GM12878 (cell line): Measurements from ENCODE around the gene CLDN12.

ENCODE experiments used
- ATF7 ChIP-seq: fragments of 450-650 bp; IDR thresholded peaks from 2 replicates; pipeline ENCODE4 v1.6.1; 2016; ENCODE audit warnings: low read depth, mild to moderate bottlenecking
- CREB1 ChIP-seq: IDR thresholded peaks from 2 replicates; pipeline ENCODE4 v1.6.1; 2012; ENCODE audit warnings: low read depth, mild to moderate bottlenecking, inconsistent platforms
- EGR1 ChIP-seq, 2 experiments: IDR thresholded peaks; 1 replicate in 1 of 2; 2 replicates in 1 of 2; pipeline ENCODE4 v1.6.1; 2011 to 2012; ENCODE audit warnings: low read depth in 2 of 2, low read length in 2 of 2, borderline replicate concordance in 1 of 2, mild to moderate bottlenecking in 1 of 2, moderate library complexity in 1 of 2
- EZH2 ChIP-seq: IDR thresholded peaks from 2 replicates; pipeline ENCODE4 v1.6.1; 2012; ENCODE audit warnings: low read depth, mild to moderate bottlenecking, control low read depth, inconsistent platforms, low read length, borderline replicate concordance; ENCODE audit not compliant: control insufficient read depth
- FOXM1 ChIP-seq: IDR thresholded peaks from 2 replicates; pipeline ENCODE4 v1.6.1; 2012; ENCODE audit warnings: low read depth, mild to moderate bottlenecking, inconsistent platforms, low read length, moderate library complexity
- JUNB ChIP-seq: IDR thresholded peaks from 2 replicates; pipeline ENCODE4 v1.6.1; 2016; ENCODE audit warnings: antibody characterized with exemption, mild to moderate bottlenecking
- POLR2A ChIP-seq: IDR thresholded peaks from 2 replicates; pipeline ENCODE4 v1.6.1; 2011; ENCODE audit warnings: low read depth, mild to moderate bottlenecking, low read length
- SUPT20H ChIP-seq: IDR thresholded peaks from 2 replicates; pipeline ENCODE4 v1.6.1; 2011; ENCODE audit warnings: low read depth, mild to moderate bottlenecking, low read length, moderate library complexity, borderline replicate concordance; ENCODE audit not compliant: control insufficient read depth
- ZNF207 ChIP-seq: fragments of 450-650 bp; IDR thresholded peaks from 2 replicates; pipeline ENCODE4 v1.6.1; 2014; ENCODE audit warnings: antibody characterized with exemption, mild to moderate bottlenecking, borderline replicate concordance
- TF ChIP-seq, protein P1 (sequence below), 3 experiments: IDR thresholded peaks in 2 of 3; conservative IDR thresholded peaks in 1 of 3; 2 replicates each; pipeline ENCODE4 v1.5.1; 2011; ENCODE audit warnings: low read depth in 3 of 3, low read length in 3 of 3, mild to moderate bottlenecking in 3 of 3, control low read depth in 2 of 3, moderate library complexity in 2 of 3, inconsistent platforms in 1 of 3, mixed read lengths in 1 of 3; ENCODE audit not compliant: control insufficient read depth in 2 of 3, insufficient read depth in 1 of 3; ENCODE audit errors: extremely low read depth in 1 of 3

DNA sequence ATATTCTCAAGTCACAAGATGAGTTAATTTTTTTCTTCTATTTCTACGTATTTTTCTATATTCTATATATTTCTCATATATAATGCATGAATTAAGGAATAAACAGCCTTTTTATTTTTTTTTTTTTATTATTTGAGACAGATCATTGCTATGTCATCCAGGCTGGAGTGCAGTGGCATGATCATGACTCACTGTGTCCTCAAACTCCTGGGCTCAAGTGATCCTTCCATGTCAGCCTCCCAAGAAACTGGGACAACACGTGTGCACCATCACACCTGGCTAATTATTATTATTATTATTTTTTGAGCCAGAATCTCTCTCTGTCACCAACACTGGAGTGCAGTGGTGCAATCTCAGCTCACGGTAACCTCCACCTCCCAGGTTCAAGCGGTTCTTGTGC lies 1.5 kb downstream of the CLDN12 start:
- TF ChIP-seq, protein P1, sequence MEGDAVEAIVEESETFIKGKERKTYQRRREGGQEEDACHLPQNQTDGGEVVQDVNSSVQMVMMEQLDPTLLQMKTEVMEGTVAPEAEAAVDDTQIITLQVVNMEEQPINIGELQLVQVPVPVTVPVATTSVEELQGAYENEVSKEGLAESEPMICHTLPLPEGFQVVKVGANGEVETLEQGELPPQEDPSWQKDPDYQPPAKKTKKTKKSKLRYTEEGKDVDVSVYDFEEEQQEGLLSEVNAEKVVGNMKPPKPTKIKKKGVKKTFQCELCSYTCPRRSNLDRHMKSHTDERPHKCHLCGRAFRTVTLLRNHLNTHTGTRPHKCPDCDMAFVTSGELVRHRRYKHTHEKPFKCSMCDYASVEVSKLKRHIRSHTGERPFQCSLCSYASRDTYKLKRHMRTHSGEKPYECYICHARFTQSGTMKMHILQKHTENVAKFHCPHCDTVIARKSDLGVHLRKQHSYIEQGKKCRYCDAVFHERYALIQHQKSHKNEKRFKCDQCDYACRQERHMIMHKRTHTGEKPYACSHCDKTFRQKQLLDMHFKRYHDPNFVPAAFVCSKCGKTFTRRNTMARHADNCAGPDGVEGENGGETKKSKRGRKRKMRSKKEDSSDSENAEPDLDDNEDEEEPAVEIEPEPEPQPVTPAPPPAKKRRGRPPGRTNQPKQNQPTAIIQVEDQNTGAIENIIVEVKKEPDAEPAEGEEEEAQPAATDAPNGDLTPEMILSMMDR (IDR thresholded peaks at IDR 0.05 in 2 of 3, conservative IDR thresholded peaks at IDR 0.05 in 1 of 3; ENCODE audit: control insufficient read depth in 2 of 3, extremely low read depth in 1 of 3, insufficient read depth in 1 of 3, low read depth in 3 of 3, low read length in 3 of 3) = no peak
- TF ChIP-seq ZNF207 = no peak
- TF ChIP-seq FOXM1 = no peak
- TF ChIP-seq ATF7 = no peak
- no peak for TF ChIP-seq EZH2
- TF ChIP-seq EGR1 (IDR thresholded peaks at IDR 0.05; ENCODE audit: borderline replicate concordance in 1 of 2, low read depth in 2 of 2, low read length in 2 of 2) = no peak
- no peak for TF ChIP-seq POLR2A
- no peak for TF ChIP-seq SUPT20H
- TF ChIP-seq CREB1 = no peak
- TF ChIP-seq JUNB = no peak
